HEK293 (cell line): ENCODE data around the gene CLEC2L.

Experiments
- CTCF ChIA-PET: fragments of 350-600 bp; formaldehyde crosslinking; extraction: SDS; loops from one replicate; lab custom pipeline; 2021; ENCODE audit warnings: antibody characterized with exemption; lab: Yijun Ruan, JAX
- POLR2A ChIA-PET: fragments of 300-600 bp; formaldehyde crosslinking; extraction: SDS; loops from one replicate; lab custom pipeline; 2020; ENCODE audit warnings: antibody characterized with exemption, inconsistent platforms; lab: Yijun Ruan, JAX
- H3K27ac ChIP-seq: fragments of 200-500 bp; sonication (Bioruptor generic); 2 replicates; pipeline ENCODE4 v1.5.1; 2014; ENCODE audit warnings: low read depth, low read length, control low read depth, inconsistent platforms; ENCODE audit errors: extremely low read depth
- H3K36me3 ChIP-seq, 2 experiments: fragments of 200-500 bp in 1 of 2; sonication (Bioruptor generic) in 1 of 2; 1 replicate in 1 of 2; 2 replicates in 1 of 2; pipeline ENCODE4 v1.5.1; 2014 to 2017; ENCODE audit warnings: inconsistent platforms in 2 of 2, low read length in 2 of 2; ENCODE audit not compliant: control insufficient read depth in 2 of 2, insufficient read depth in 1 of 2
- H3K4me1 ChIP-seq: fragments of 200-500 bp; sonication (Bioruptor generic); 2 replicates; pipeline ENCODE4 v1.5.1; 2014; ENCODE audit warnings: mild to moderate bottlenecking, low read length, inconsistent platforms; ENCODE audit not compliant: control insufficient read depth, insufficient read depth
- H3K4me3 ChIP-seq: 2 replicates; pipeline ENCODE4 v1.5.1; 2011; ENCODE audit warnings: low read depth, mild to moderate bottlenecking, control low read depth, low read length, moderate library complexity
- H3K9me3 ChIP-seq: fragments of 200-500 bp; sonication (Bioruptor generic); 2 replicates; pipeline ENCODE4 v1.5.1; 2014; ENCODE audit warnings: low read depth, low read length, inconsistent platforms; ENCODE audit not compliant: control insufficient read depth, insufficient read depth
- BCL11A ChIP-seq: fragments of 450-650 bp; formaldehyde crosslinking; IDR thresholded peaks from 2 replicates; pipeline ENCODE4 v1.5.1; 2016; ENCODE audit warnings: low read depth, missing biosample characterization, missing genetic modification characterization
- CTCF ChIP-seq: fragments of 450-650 bp; formaldehyde crosslinking; IDR thresholded peaks from 2 replicates; pipeline ENCODE4 v1.5.1; 2016; ENCODE audit warnings: missing biosample characterization, missing genetic modification characterization
- GFI1B ChIP-seq: fragments of 450-650 bp; formaldehyde crosslinking; IDR thresholded peaks from 2 replicates; pipeline ENCODE4 v1.5.1; 2016; ENCODE audit warnings: missing biosample characterization, missing genetic modification characterization
- KLF7 ChIP-seq: fragments of 450-650 bp; formaldehyde crosslinking; IDR thresholded peaks from 2 replicates; pipeline ENCODE4 v1.5.1; 2016; ENCODE audit warnings: missing biosample characterization, missing genetic modification characterization, borderline replicate concordance
- ZBTB6 ChIP-seq: fragments of 450-650 bp; formaldehyde crosslinking; IDR thresholded peaks from 2 replicates; pipeline ENCODE4 v1.5.1; 2017; ENCODE audit warnings: missing biosample characterization, missing genetic modification characterization
- ZNF155 ChIP-seq: fragments of 450-650 bp; formaldehyde crosslinking; IDR thresholded peaks from 2 replicates; pipeline ENCODE4 v1.5.1; 2016; ENCODE audit warnings: missing biosample characterization, missing genetic modification characterization
- ZNF174 ChIP-seq: fragments of 450-650 bp; formaldehyde crosslinking; IDR thresholded peaks from 2 replicates; pipeline ENCODE4 v1.5.0; 2017; ENCODE audit warnings: missing biosample characterization, mild to moderate bottlenecking, missing genetic modification characterization
- ZNF184 ChIP-seq: fragments of 450-650 bp; IDR thresholded peaks from 2 replicates; pipeline ENCODE4 v1.5.1; 2018; ENCODE audit warnings: missing biosample characterization, mild to moderate bottlenecking, missing genetic modification characterization
- ZNF19 ChIP-seq: fragments of 450-650 bp; formaldehyde crosslinking; IDR thresholded peaks from 2 replicates; pipeline ENCODE4; 2016; ENCODE audit warnings: missing biosample characterization, missing genetic modification characterization, low read depth
- ZNF214 ChIP-seq: fragments of 450-650 bp; formaldehyde crosslinking; IDR thresholded peaks from 2 replicates; pipeline ENCODE4 v1.5.1; 2017; ENCODE audit warnings: missing biosample characterization, mild to moderate bottlenecking, missing genetic modification characterization, borderline replicate concordance
- ZNF221 ChIP-seq: fragments of 450-650 bp; formaldehyde crosslinking; IDR thresholded peaks from 2 replicates; pipeline ENCODE4 v1.5.1; 2017; ENCODE audit warnings: missing biosample characterization, missing genetic modification characterization, borderline replicate concordance
- ZNF354C ChIP-seq: fragments of 450-650 bp; formaldehyde crosslinking; IDR thresholded peaks from 2 replicates; pipeline ENCODE4 v1.5.1; 2016; ENCODE audit warnings: missing biosample characterization, missing genetic modification characterization, low read depth, borderline replicate concordance
- ZNF37A ChIP-seq: fragments of 450-650 bp; IDR thresholded peaks from 2 replicates; pipeline ENCODE4 v1.5.1; 2018; ENCODE audit warnings: missing biosample characterization, missing genetic modification characterization
- ZNF473 ChIP-seq: fragments of 450-650 bp; formaldehyde crosslinking; IDR thresholded peaks from 2 replicates; pipeline ENCODE4 v1.5.1; 2017; ENCODE audit warnings: missing biosample characterization, missing genetic modification characterization
- ZNF488 ChIP-seq: fragments of 450-650 bp; formaldehyde crosslinking; IDR thresholded peaks from 2 replicates; pipeline ENCODE4 v1.5.1; 2016; ENCODE audit warnings: missing biosample characterization, missing genetic modification characterization
- ZNF639 ChIP-seq: fragments of 450-650 bp; formaldehyde crosslinking; IDR thresholded peaks from 2 replicates; pipeline ENCODE4 v1.5.1; 2016; ENCODE audit warnings: missing biosample characterization, missing genetic modification characterization
- ZNF707 ChIP-seq: fragments of 450-650 bp; formaldehyde crosslinking; IDR thresholded peaks from 2 replicates; pipeline ENCODE4 v1.5.1; 2016; ENCODE audit warnings: missing biosample characterization, missing genetic modification characterization

Gene CLEC2L

GRCh38 chr7:139502226-139502625 lies 21.3 kb upstream of the CLEC2L start (continued):
- TF ChIP-seq ZNF354C, result no peak
- no peak for TF ChIP-seq KLF7 (tag by site-specific recombination)
- no peak for TF ChIP-seq ZNF19 (tag by site-specific recombination)
- TF ChIP-seq CTCF (tag by site-specific recombination), result no peak
- no peak for TF ChIP-seq ZNF37A (tag by site-specific recombination)
- no peak for TF ChIP-seq GFI1B (tag by site-specific recombination)
- TF ChIP-seq ZNF639 (tag by site-specific recombination), result no peak
- TF ChIP-seq ZNF214 (tag by site-specific recombination), result no peak
- TF ChIP-seq, all 188 proteins: peak for 0

GRCh38 chr7:139505563-139505962 lies 17.9 kb upstream of the CLEC2L start:
- CTCF ChIA-PET, result interaction anchor here (1.4 to 1.5 kb wide), 2 partner anchors 11 to 116 kb away, joined by 5 to 6 read pairs; no protein-coding TSS in a partner anchor

GRCh38 chr7:139509535-139509934 lies 13.9 kb upstream of the CLEC2L start:
- H3K27ac ChIP-seq, result no peak overlapping the region
- H3K4me1 ChIP-seq, result no peaks in the 10 kb centered on the region
- no peaks in the 10 kb centered on the region for H3K9me3 ChIP-seq
- POLR2A ChIA-PET, result no interaction called here
- CTCF ChIA-PET, result interaction anchor here (0.6 to 2.2 kb wide), 4 partner anchors 9 to 93 kb away, joined by 3 to 5 read pairs (median 4); no protein-coding TSS in a partner anchor
- no peaks in the 10 kb centered on the region for H3K36me3 ChIP-seq
- no peak overlapping the region for H3K4me3 ChIP-seq
- no peak for TF ChIP-seq ZNF473 (tag by site-specific recombination)
- TF ChIP-seq ZBTB6 (tag by site-specific recombination), result no peak

More at GRCh38 chr7:139505563-139505962, 17.9 kb upstream of the CLEC2L start:
- Histone ChIP-seq H3K4me1 (no peaks in the 10 kb centered on the region), H3K4me3 (no peak overlapping the region), H3K27ac (no peak overlapping the region), H3K36me3 (no peaks in the 10 kb centered on the region), H3K9me3 (no peaks in the 10 kb centered on the region)
- POLR2A ChIA-PET, result no interaction called here
- TF ChIP-seq ZNF155 (tag by site-specific recombination) (no peak), ZNF221 (no peak), ZNF174 (no peak), BCL11A (tag by site-specific recombination) (no peak), ZNF707 (no peak), ZNF488 (tag by site-specific recombination) (no peak), ZNF184 (tag by site-specific recombination) (no peak)
